Esophagus squamous epithelium (tissue), 5 donors: Measurements from ENCODE around the gene CD44. TPM values are rescaled to one million over a fixed set of nuclear protein-coding genes. Genes with fewer than 3 reads are reported as not detected.
"Not testable (repeated sequence)": the region's sequence is repeated elsewhere in the genome, so short reads cannot be mapped to it uniquely, and the experiment has no call there.

ENCODE experiments used
- DNase-seq: peaks from one replicate; lab custom pipeline; 2025; lab: John Stamatoyannopoulos, UW
- H3K27ac ChIP-seq, 4 donors: fragments of 200-600 bp; sonication (generic); one replicate each; pipeline ENCODE4 v1.5.1; 2016 to 2019; ENCODE audit warnings: mild to moderate bottlenecking in 1 of 4
- H3K27me3 ChIP-seq, 4 donors: fragments of 200-600 bp; sonication (generic); 1 replicate in 3 of 4; 2 replicates in 1 of 4; pipeline versions ENCODE4 v1.5.1 to v1.6.0; 2017 to 2021; ENCODE audit warnings: antibody characterized with exemption in 1 of 4
- H3K36me3 ChIP-seq, 3 donors: fragments of 200-600 bp; sonication (generic); one replicate each; pipeline ENCODE4 v1.5.1; 2016 to 2019
- H3K4me1 ChIP-seq, 3 donors: fragments of 200-600 bp; sonication (generic); one replicate each; pipeline ENCODE4 v1.5.1; 2017 to 2019
- H3K4me3 ChIP-seq, 4 donors: fragments of 200-600 bp; sonication (generic); 1 replicate in 3 of 4; 2 replicates in 1 of 4; pipeline ENCODE4 v1.5.1; 2016 to 2019; ENCODE audit warnings: mild to moderate bottlenecking in 2 of 4, moderate library complexity in 1 of 4
- H3K9me3 ChIP-seq, 3 donors: fragments of 200-600 bp; sonication (generic); one replicate each; pipeline ENCODE4 v1.5.1; 2016 to 2019
- CTCF ChIP-seq, 6 experiments: fragments of 450-650 bp in 4 of 6; fragments of 200-600 bp in 2 of 6; sonication (generic) in 2 of 6; IDR thresholded peaks; one replicate each; pipeline ENCODE4 v1.5.1; 2016 to 2019; ENCODE audit warnings: antibody characterized with exemption in 6 of 6, mild to moderate bottlenecking in 4 of 6, moderate library complexity in 4 of 6
- POLR2A ChIP-seq, 4 donors: fragments of 450-650 bp; IDR thresholded peaks; one replicate each; pipeline ENCODE4 v1.6.1; 2017; ENCODE audit warnings: antibody characterized with exemption in 4 of 4, mild to moderate bottlenecking in 4 of 4, moderate library complexity in 3 of 4
- WGBS, 2 donors: methylation state at CpG; one replicate each; pipeline ENCODE4 v1.1.5; 2018; 5-methylcytosine and 5-hydroxymethylcytosine counted together
- intact Hi-C: fragments of 100-400 bp; cut with DNase I; formaldehyde crosslinking; loops from one replicate; pipeline ENCODE4 v1.15.0; 2022
- total RNA-seq, 4 donors: library from RNA; depleted of rRNA; stranded (reverse); fragments of >200 nt; gene quantifications; one replicate each; pipeline ENCODE4 v1.1.0, GENCODE V29; 2016
- donor health status: DM: yes; HTN: yes; CAD: no.

The CD44 gene
- total RNA-seq, 4 donors from 2014 or later = 418 to 565 (median 463) TPM

- DNase-seq = no peak
- no peak overlapping the region for H3K27ac ChIP-seq
- no peaks in the 10 kb centered on the region for H3K9me3 ChIP-seq
- intact Hi-C loops = no loop called here
- no peaks in the 10 kb centered on the region for H3K36me3 ChIP-seq
- TF ChIP-seq CTCF (IDR thresholded peaks at IDR 0.05) = no peak
- TF ChIP-seq POLR2A (IDR thresholded peaks at IDR 0.05) = no peak
- H3K27me3 ChIP-seq = no peaks in the 10 kb centered on the region
- peaks cover 26 to 59% (median 35%) of the 10 kb centered on the region in 3 donors for H3K4me1 ChIP-seq
- no peak overlapping the region for H3K4me3 ChIP-seq
- WGBS, 2 donors = 69 to 89% methylated on average over 2 of the region's 2 CpGs
Observed at GRCh38 chr11:35107861-35108260, 31.1 kb upstream of the CD44 start.

GRCh38 chr11:35108336-35108735 is 30.6 kb upstream of the CD44 start:
- H3K27me3 ChIP-seq, DNase-seq, H3K4me3 ChIP-seq, H3K27ac ChIP-seq, intact Hi-C loops, H3K36me3 ChIP-seq, H3K9me3 ChIP-seq: not testable (repeated sequence)
- H3K4me1 ChIP-seq = peaks cover 27 to 60% (median 33%) of the 10 kb centered on the region in 3 donors
- 87 to 89% methylated on average over 1 of the region's 1 CpG for WGBS, 2 donors

GRCh38 chr11:35109041-35109440 is 29.9 kb upstream of the CD44 start:
- Histone ChIP-seq H3K36me3 (no peaks in the 10 kb centered on the region), H3K9me3 (no peaks in the 10 kb centered on the region), H3K4me1 (peaks cover 23 to 53% (median 29%) of the 10 kb centered on the region in 3 donors), H3K27me3 (no peaks in the 10 kb centered on the region), H3K4me3 (no peak overlapping the region), H3K27ac (no peak overlapping the region)
- DNase-seq = no peak
- no peak for TF ChIP-seq CTCF (IDR thresholded peaks at IDR 0.05)
- no peak for TF ChIP-seq POLR2A (IDR thresholded peaks at IDR 0.05)
- intact Hi-C loops = no loop called here

GRCh38 chr11:35109827-35110226 is 29.1 kb upstream of the CD44 start:
- TF ChIP-seq POLR2A (IDR thresholded peaks at IDR 0.05) (no peak), CTCF (IDR thresholded peaks at IDR 0.05) (no peak)
- Histone ChIP-seq H3K36me3 (no peaks in the 10 kb centered on the region), H3K4me3 (no peak overlapping the region), H3K27ac (peak overlapping the region in 2 of 4 donors; percentile 7 to 77), H3K9me3 (no peaks in the 10 kb centered on the region), H3K4me1 (peaks cover 23 to 51% (median 32%) of the 10 kb centered on the region in 3 donors), H3K27me3 (no peaks in the 10 kb centered on the region)
- intact Hi-C loops = loop anchor here (10.0 kb wide), 1 partner anchor 105 kb away; no protein-coding TSS in a partner anchor
- no peak for DNase-seq

- H3K9me3 ChIP-seq = no peaks in the 10 kb centered on the region
- 23 to 50% methylated on average over 1 to 4 of the region's 4 CpGs for WGBS, 2 donors
- H3K4me3 ChIP-seq = no peak overlapping the region
- TF ChIP-seq POLR2A (IDR thresholded peaks at IDR 0.05) (no peak), CTCF (IDR thresholded peaks at IDR 0.05) (no peak)
- peak overlapping the region; percentile 75 to 86 (median 76) for H3K27ac ChIP-seq
- intact Hi-C loops = loop anchor here (10.0 kb wide), 1 partner anchor 107 kb away; no protein-coding TSS in a partner anchor
- no peak for DNase-seq
- H3K4me1 ChIP-seq = peaks cover 30 to 54% (median 39%) of the 10 kb centered on the region in 3 donors
- no peaks in the 10 kb centered on the region for H3K36me3 ChIP-seq
- H3K27me3 ChIP-seq = no peaks in the 10 kb centered on the region
Observed at GRCh38 chr11:35111161-35112055, 27.6 kb upstream of the CD44 start.
